K562 (cell line): Measurements from ENCODE around the gene RNF123. TPM values are rescaled to one million over a fixed set of nuclear protein-coding genes. Genes with fewer than 3 reads are reported as not detected.

ENCODE experiments used
- ATAC-seq: fragments of 200-7000 bp; cut with Tn5 transposase; 3 replicates; pipeline ENCODE4 v1.9.1; 2020; ENCODE audit warnings: moderate library complexity
- BruUV-seq: library from RNA; stranded (reverse); fragments of 400-500 nt; replicated peaks from 2 replicates; lab custom pipeline; 2021; lab: Mats Ljungman, UMichigan
- CTCF ChIA-PET: fragments of 300-600 bp; formaldehyde crosslinking; extraction: SDS; loops from one replicate; lab custom pipeline; 2021; ENCODE audit warnings: low intra/inter-chr PET ratio; lab: Yijun Ruan, JAX
- POLR2A ChIA-PET: fragments of 300-600, 350-650 bp; sonication (Branson Sonifier 250); formaldehyde crosslinking; extraction: SDS; loops from one replicate; lab custom pipeline; 2021; ENCODE audit warnings: antibody characterized with exemption, inconsistent platforms; lab: Yijun Ruan, JAX
- DNase-seq, 4 experiments: peaks; one replicate each; pipeline versions ENCODE4 v3.0.0 to v3.0.0-alpha.2; 2011 to 2018; ENCODE audit warnings: low spot score in 3 of 4, mixed read lengths in 3 of 4; ENCODE audit errors: extremely low read depth in 1 of 4
- FAIRE-seq: peaks from 2 replicates; lab custom pipeline; 2011; peaks lifted over from hg19 to GRCh38; lab: Jason Lieb, UNC
- H2AFZ ChIP-seq: 2 replicates; pipeline ENCODE4 v1.6.0; 2011; ENCODE audit warnings: low read depth, low read length, control low read depth, inconsistent platforms
- H3K27ac ChIP-seq: fragments of 200-600 bp; 3 replicates; pipeline ENCODE4 v1.8.0; 2011; ENCODE audit warnings: low read depth, mild to moderate bottlenecking, control low read depth, inconsistent platforms, low read length, moderate library complexity, mixed read lengths; ENCODE audit errors: extremely low read depth
- H3K27me3 ChIP-seq, 2 experiments: fragments of 300-600 bp in 1 of 2; 2 replicates in 1 of 2; 3 replicates in 1 of 2; pipeline versions ENCODE4 v1.6.0 to v1.8.0; 2011; ENCODE audit warnings: inconsistent platforms in 2 of 2, low read length in 2 of 2, mild to moderate bottlenecking in 1 of 2, mixed read lengths in 1 of 2, moderate library complexity in 1 of 2; ENCODE audit not compliant: control insufficient read depth in 2 of 2, insufficient read depth in 2 of 2
- H3K36me3 ChIP-seq: fragments of 300-600 bp; 3 replicates; pipeline ENCODE4 v1.8.0; 2011; ENCODE audit warnings: mild to moderate bottlenecking, low read length, inconsistent platforms; ENCODE audit not compliant: control insufficient read depth, insufficient read depth
- H3K4me1 ChIP-seq, 2 experiments: fragments of 200-600 bp in 1 of 2; replicated peaks in 1 of 2; 2 replicates in 1 of 2; 3 replicates in 1 of 2; pipeline versions ENCODE4 v1.5.1 to v1.8.0; 2011; ENCODE audit warnings: inconsistent platforms in 2 of 2, low read length in 2 of 2, mild to moderate bottlenecking in 1 of 2, mixed read lengths in 1 of 2, moderate library complexity in 1 of 2; ENCODE audit not compliant: control insufficient read depth in 2 of 2, insufficient read depth in 2 of 2
- H3K4me2 ChIP-seq: 2 replicates; pipeline ENCODE4 v1.6.1; 2011; ENCODE audit warnings: low read length, control low read depth, inconsistent platforms, mixed read lengths; ENCODE audit not compliant: insufficient read depth
- H3K4me3 ChIP-seq: fragments of 200-600 bp; sonication (generic), shearing (Covaris generic); 2 replicates; pipeline ENCODE4 v1.5.1; 2016; ENCODE audit warnings: control low read depth, inconsistent platforms
- H3K79me2 ChIP-seq: fragments of 200-600 bp; 3 replicates; pipeline ENCODE4 v1.8.0; 2011; ENCODE audit warnings: low read length, inconsistent platforms; ENCODE audit not compliant: control insufficient read depth, insufficient read depth
- H3K9ac ChIP-seq, 2 experiments: 2 replicates each; pipeline versions ENCODE4 v1.6.0 to v1.6.1; 2011; ENCODE audit warnings: low read depth in 2 of 2, low read length in 2 of 2, control low read depth in 1 of 2, inconsistent platforms in 1 of 2, mild to moderate bottlenecking in 1 of 2, mixed read lengths in 1 of 2; ENCODE audit not compliant: insufficient read depth in 1 of 2
- H3K9me1 ChIP-seq: one replicate; pipeline ENCODE4 v1.6.0; 2011; ENCODE audit warnings: inconsistent platforms, mild to moderate bottlenecking, low read length, moderate library complexity; ENCODE audit not compliant: control insufficient read depth, insufficient read depth
- H3K9me3 ChIP-seq: replicated peaks from 2 replicates; pipeline ENCODE4 v1.5.1; 2011; ENCODE audit warnings: low read depth, low read length, inconsistent platforms; ENCODE audit not compliant: control insufficient read depth, insufficient read depth
- H4K20me1 ChIP-seq: replicated peaks from 2 replicates; pipeline ENCODE4 v1.6.1; 2011; ENCODE audit warnings: low read length, inconsistent platforms, mixed read lengths; ENCODE audit not compliant: control insufficient read depth, insufficient read depth
- AFF4 ChIP-seq: sonication (generic); formaldehyde crosslinking; IDR thresholded peaks from 2 replicates; pipeline ENCODE4 v1.8.0; 2023; ENCODE audit warnings: mild to moderate bottlenecking, missing genetic modification reagents
- ATF6 ChIP-seq: sonication (generic); formaldehyde crosslinking; IDR thresholded peaks from 2 replicates; pipeline ENCODE4 v1.4.0; 2020; ENCODE audit warnings: mild to moderate bottlenecking, missing genetic modification reagents
- DPF2 ChIP-seq: fragments of 450-650 bp; IDR thresholded peaks from 2 replicates; pipeline ENCODE4 v1.6.1; 2016
- GTF2E2 ChIP-seq: fragments of 200-800 bp; sonication (Bioruptor generic); IDR thresholded peaks from 2 replicates; pipeline ENCODE4 v1.6.1; 2016; ENCODE audit warnings: missing genetic modification characterization, missing compliant biosample characterization
- HDAC8 ChIP-seq: fragments of 450-650 bp; IDR thresholded peaks from 2 replicates; pipeline ENCODE4 v1.6.1; 2016; ENCODE audit warnings: mild to moderate bottlenecking, missing genetic modification characterization, moderate library complexity, missing compliant biosample characterization
- KAT7 ChIP-seq: sonication (generic); formaldehyde crosslinking; IDR thresholded peaks from 2 replicates; pipeline ENCODE4 v1.8.0; 2022; ENCODE audit warnings: missing genetic modification reagents, mild to moderate bottlenecking, borderline replicate concordance
- NFE2L1 ChIP-seq: fragments of 450-650 bp; IDR thresholded peaks from 2 replicates; pipeline ENCODE4 v1.6.1; 2016; ENCODE audit warnings: missing genetic modification characterization, low read depth, mild to moderate bottlenecking, missing compliant biosample characterization, moderate library complexity, borderline replicate concordance
- NFYB ChIP-seq: IDR thresholded peaks from 2 replicates; pipeline ENCODE4 v1.6.1; 2011; ENCODE audit warnings: mild to moderate bottlenecking, moderate library complexity; ENCODE audit not compliant: insufficient read length; ENCODE audit errors: extremely low read depth
- PHB ChIP-seq: fragments of 250-450 bp; sonication (Bioruptor Pico); IDR thresholded peaks from 2 replicates; pipeline ENCODE4 v1.5.0; 2021
- PTTG1 ChIP-seq: fragments of 450-650 bp; IDR thresholded peaks from 2 replicates; pipeline ENCODE4 v1.6.1; 2016; ENCODE audit warnings: low read depth, mild to moderate bottlenecking, missing genetic modification characterization, missing compliant biosample characterization
- RAD51 ChIP-seq: fragments of 450-650 bp; IDR thresholded peaks from 2 replicates; pipeline ENCODE4 v1.7.1; 2016; ENCODE audit warnings: low read depth, mild to moderate bottlenecking, borderline replicate concordance
- USF1 ChIP-seq: sonication (generic); formaldehyde crosslinking; IDR thresholded peaks from 2 replicates; pipeline ENCODE4 v1.9.0; 2022; ENCODE audit warnings: mild to moderate bottlenecking, missing genetic modification reagents
- ZNF140 ChIP-seq: fragments of 250-450 bp; sonication (Bioruptor Pico); IDR thresholded peaks from 2 replicates; pipeline ENCODE4 v1.8.0; 2021; ENCODE audit warnings: moderate library complexity, mild to moderate bottlenecking, inconsistent platforms
- ZNF282 ChIP-seq: sonication (generic); formaldehyde crosslinking; IDR thresholded peaks from 2 replicates; pipeline ENCODE4 v1.8.1; 2023; ENCODE audit warnings: missing genetic modification reagents
- ZNF561 ChIP-seq: fragments of 450-650 bp; formaldehyde crosslinking; conservative IDR thresholded peaks from 2 replicates; pipeline ENCODE4 v1.4.0; 2020; ENCODE audit warnings: mild to moderate bottlenecking, moderate library complexity
- WGBS: fragments of 100-300 bp; shearing (Covaris generic); methylation state at CpG from one replicate; pipeline ENCODE4 v1.1.6; 2016; ENCODE audit warnings: low coverage, mixed read lengths; ENCODE audit not compliant: insufficient coverage; ENCODE audit errors: missing lambda C conversion rate; 5-methylcytosine and 5-hydroxymethylcytosine counted together
- in situ Hi-C: fragments of 300-500 bp; cut with MboI; formaldehyde crosslinking; loops from 4 replicates; pipeline ENCODE4 v1.15.0; 2018; ENCODE audit warnings: inconsistent platforms, mixed read lengths
- intact Hi-C: fragments of 100-400 bp; cut with micrococcal nuclease; formaldehyde crosslinking; loops from 2 replicates; pipeline ENCODE4 v1.14.2; 2022
- polyA plus RNA-seq, 8 experiments: library from polyadenylated mRNA; depleted of rRNA in 4 of 8; stranded (reverse) in 5 of 8; unstranded in 3 of 8; fragments of >200 nt; fragmentation: Nextera tagmentation in 2 of 8; fragmentation: Illumina TruSeq in 1 of 8; extraction: Ambion mirVana in 2 of 8; extraction: Trizol in 1 of 8; gene quantifications; 2 replicates each; pipeline versions ENCODE4 v1.2.1 to v1.2.3, GENCODE V29; 2011 to 2014; ENCODE audit warnings: inconsistent platforms in 1 of 8, missing spikeins in 1 of 8
- total RNA-seq, 7 experiments: library from RNA; depleted of rRNA in 6 of 7; stranded (reverse); fragments of >200 nt in 6 of 7; fragmentation: Illumina TruSeq in 2 of 7; extraction: Trizol in 2 of 7; gene quantifications; 2 replicates each; pipeline versions ENCODE4 v1.2.1 to v1.2.3, GENCODE V29; 2011 to 2021; ENCODE audit warnings: low replicate concordance in 1 of 7

RNF123 gene
- total and polyA plus RNA-seq, 9 of the 15 experiments (the other 6 are each of a cell fraction or from before 2014, with no cell fraction given) = 8.7 to 53.1 (median 17.5) TPM

GRCh38 chr3:49723296-49723627 is 33.9 kb downstream of the RNF123 start:
- no peaks in the 10 kb centered on the region for H3K9me1 ChIP-seq
- TSS peak; percentile 56 for BruUV-seq
- ATAC-seq = peak; percentile 14
- H3K4me3 ChIP-seq = peak overlapping the region; percentile 99
- H2AFZ ChIP-seq = peak overlapping the region; percentile 63
- peaks cover 67% of the 10 kb centered on the region; the same call in 2 of the 3 replicates for H3K36me3 ChIP-seq
- peak; percentile 51 for FAIRE-seq
- DNase-seq = peak; percentile 38 to 63 (median 52)
- H3K9me3 ChIP-seq = no peaks in the 10 kb centered on the region
- CTCF ChIA-PET = no interaction called here
- in situ Hi-C loops = no loop called here
- H4K20me1 ChIP-seq = 0 out of 2 replicates have a peak, but pooled peaks cover 3% of the 10 kb centered on the region
- POLR2A ChIA-PET = interaction anchor here (0.6 to 1.4 kb wide), 7 partner anchors 8 to 538 kb away, joined by 3 to 6 read pairs (median 3); no protein-coding TSS in a partner anchor
- H3K9ac ChIP-seq = peak overlapping the region; percentile 95 to 100
- H3K4me2 ChIP-seq = peak overlapping the region; percentile 93
- H3K27me3 ChIP-seq = no peaks in the 10 kb centered on the region
- WGBS = 0% methylated on average over 16 of the region's 20 CpGs
- H3K79me2 ChIP-seq = peaks cover 12% of the 10 kb centered on the region
- H3K27ac ChIP-seq = peak overlapping the region; percentile 90
- H3K4me1 ChIP-seq = peaks cover 2 to 41% of the 10 kb centered on the region in 2 experiments; a peak in 4 of 5 replicates
- intact Hi-C loops = loop anchor here (5.0 kb wide), 1 partner anchor 114 kb away; no protein-coding TSS in a partner anchor
- 0 out of 2 replicates have a peak, but pooled peaks have one; percentile 8 for TF ChIP-seq AFF4 (CRISPR knock-in tag)
- peak; percentile 79 for TF ChIP-seq RAD51
- TF ChIP-seq DPF2 = no peak
- no peak for TF ChIP-seq PTTG1
- peak; percentile 85 for TF ChIP-seq USF1 (CRISPR knock-in tag)
- TF ChIP-seq ZNF140 (CRISPR knock-in tag) = no peak
- no peak for TF ChIP-seq HDAC8
- TF ChIP-seq NFYB = peak; percentile 42
- no peak for TF ChIP-seq PHB
- TF ChIP-seq KAT7 (CRISPR knock-in tag) = 0 out of 2 replicates have a peak, but pooled peaks have one; percentile 21
- no peak for TF ChIP-seq ZNF282
- TF ChIP-seq GTF2E2 = no peak
- TF ChIP-seq ATF6 (CRISPR knock-in tag) = 0 out of 2 replicates have a peak, but pooled peaks have one; percentile 2
- no peak for TF ChIP-seq ZNF561 (CRISPR knock-in tag)
- TF ChIP-seq NFE2L1 (tag) = no peak
